ENCODE data around the gene WASF2.

GRCh38 chr1:27489501-27489972 is 430 bp downstream of the WASF2 start:
- TF ChIP-seq, protein P1, sequence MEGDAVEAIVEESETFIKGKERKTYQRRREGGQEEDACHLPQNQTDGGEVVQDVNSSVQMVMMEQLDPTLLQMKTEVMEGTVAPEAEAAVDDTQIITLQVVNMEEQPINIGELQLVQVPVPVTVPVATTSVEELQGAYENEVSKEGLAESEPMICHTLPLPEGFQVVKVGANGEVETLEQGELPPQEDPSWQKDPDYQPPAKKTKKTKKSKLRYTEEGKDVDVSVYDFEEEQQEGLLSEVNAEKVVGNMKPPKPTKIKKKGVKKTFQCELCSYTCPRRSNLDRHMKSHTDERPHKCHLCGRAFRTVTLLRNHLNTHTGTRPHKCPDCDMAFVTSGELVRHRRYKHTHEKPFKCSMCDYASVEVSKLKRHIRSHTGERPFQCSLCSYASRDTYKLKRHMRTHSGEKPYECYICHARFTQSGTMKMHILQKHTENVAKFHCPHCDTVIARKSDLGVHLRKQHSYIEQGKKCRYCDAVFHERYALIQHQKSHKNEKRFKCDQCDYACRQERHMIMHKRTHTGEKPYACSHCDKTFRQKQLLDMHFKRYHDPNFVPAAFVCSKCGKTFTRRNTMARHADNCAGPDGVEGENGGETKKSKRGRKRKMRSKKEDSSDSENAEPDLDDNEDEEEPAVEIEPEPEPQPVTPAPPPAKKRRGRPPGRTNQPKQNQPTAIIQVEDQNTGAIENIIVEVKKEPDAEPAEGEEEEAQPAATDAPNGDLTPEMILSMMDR (IDR thresholded peaks at IDR 0.05): no peak
- TF ChIP-seq POLR2A (IDR thresholded peaks at IDR 0.05): no peak

Data from body of pancreas (tissue), 4 donors.